HFF-Myc (cell line): ENCODE measurements around the gene ART5.

Experiments used
- DNase-seq: peaks from one replicate; pipeline ENCODE4 v3.0.0-alpha.2; 2011; ENCODE audit warnings: low read depth; ENCODE audit errors: extremely low read depth
- H3K4me3 ChIP-seq: replicated peaks from 2 replicates; pipeline ENCODE4 v1.5.1; 2011; ENCODE audit warnings: low read depth, mild to moderate bottlenecking, control low read depth, low read length
- TF ChIP-seq, protein P1 (sequence below): IDR thresholded peaks from 2 replicates; pipeline ENCODE4 v1.5.1; 2012; ENCODE audit warnings: mild to moderate bottlenecking, low read depth, low read length, control low read depth; ENCODE audit errors: missing control alignments

Gene ART5

DNA sequence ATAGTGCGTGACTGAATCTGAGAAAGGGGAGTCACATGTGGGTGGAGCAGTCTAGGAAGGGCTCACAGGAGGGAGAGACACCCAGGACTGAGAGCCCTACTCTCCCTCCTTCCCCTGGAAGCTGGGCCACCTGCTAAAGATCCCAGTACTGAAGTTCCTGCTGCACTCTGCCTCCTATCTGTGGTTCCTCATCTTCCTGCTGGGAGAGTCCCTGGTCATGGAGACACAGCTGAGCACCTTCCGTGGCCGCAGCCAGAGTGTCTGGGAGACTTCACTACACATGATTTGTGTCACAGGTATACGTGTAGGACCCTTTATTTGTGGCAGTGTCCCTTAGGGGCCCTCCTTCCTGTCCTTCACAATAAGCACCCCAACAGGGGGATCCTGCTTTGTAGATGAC, 19.3 kb downstream of the ART5 start:
- TF ChIP-seq, protein P1, sequence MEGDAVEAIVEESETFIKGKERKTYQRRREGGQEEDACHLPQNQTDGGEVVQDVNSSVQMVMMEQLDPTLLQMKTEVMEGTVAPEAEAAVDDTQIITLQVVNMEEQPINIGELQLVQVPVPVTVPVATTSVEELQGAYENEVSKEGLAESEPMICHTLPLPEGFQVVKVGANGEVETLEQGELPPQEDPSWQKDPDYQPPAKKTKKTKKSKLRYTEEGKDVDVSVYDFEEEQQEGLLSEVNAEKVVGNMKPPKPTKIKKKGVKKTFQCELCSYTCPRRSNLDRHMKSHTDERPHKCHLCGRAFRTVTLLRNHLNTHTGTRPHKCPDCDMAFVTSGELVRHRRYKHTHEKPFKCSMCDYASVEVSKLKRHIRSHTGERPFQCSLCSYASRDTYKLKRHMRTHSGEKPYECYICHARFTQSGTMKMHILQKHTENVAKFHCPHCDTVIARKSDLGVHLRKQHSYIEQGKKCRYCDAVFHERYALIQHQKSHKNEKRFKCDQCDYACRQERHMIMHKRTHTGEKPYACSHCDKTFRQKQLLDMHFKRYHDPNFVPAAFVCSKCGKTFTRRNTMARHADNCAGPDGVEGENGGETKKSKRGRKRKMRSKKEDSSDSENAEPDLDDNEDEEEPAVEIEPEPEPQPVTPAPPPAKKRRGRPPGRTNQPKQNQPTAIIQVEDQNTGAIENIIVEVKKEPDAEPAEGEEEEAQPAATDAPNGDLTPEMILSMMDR: no peak
- no peak overlapping the region for H3K4me3 ChIP-seq
- DNase-seq: no peak

DNA sequence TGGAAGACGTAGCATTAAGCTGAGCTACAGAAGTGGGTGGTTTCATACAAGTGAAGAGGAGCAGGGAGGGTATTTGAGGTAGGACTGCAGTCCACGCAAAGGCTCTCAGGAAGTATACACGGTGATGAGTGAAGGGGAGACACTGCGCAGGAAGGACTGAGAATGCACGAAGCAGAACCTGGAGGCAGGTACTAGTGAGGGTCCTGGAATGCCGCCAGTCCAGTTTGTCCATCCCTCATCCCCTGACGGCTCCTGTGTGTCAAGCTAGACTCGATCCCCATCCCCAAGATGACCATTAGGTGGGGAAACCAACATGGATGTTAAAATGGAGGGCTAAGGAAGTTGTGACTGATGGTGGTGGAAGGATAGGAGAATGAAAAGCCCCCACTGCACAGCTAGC, 23.8 kb downstream of the ART5 start:
- TF ChIP-seq, protein P1: no peak
- H3K4me3 ChIP-seq: no peak overlapping the region
- DNase-seq: no peak

DNA sequence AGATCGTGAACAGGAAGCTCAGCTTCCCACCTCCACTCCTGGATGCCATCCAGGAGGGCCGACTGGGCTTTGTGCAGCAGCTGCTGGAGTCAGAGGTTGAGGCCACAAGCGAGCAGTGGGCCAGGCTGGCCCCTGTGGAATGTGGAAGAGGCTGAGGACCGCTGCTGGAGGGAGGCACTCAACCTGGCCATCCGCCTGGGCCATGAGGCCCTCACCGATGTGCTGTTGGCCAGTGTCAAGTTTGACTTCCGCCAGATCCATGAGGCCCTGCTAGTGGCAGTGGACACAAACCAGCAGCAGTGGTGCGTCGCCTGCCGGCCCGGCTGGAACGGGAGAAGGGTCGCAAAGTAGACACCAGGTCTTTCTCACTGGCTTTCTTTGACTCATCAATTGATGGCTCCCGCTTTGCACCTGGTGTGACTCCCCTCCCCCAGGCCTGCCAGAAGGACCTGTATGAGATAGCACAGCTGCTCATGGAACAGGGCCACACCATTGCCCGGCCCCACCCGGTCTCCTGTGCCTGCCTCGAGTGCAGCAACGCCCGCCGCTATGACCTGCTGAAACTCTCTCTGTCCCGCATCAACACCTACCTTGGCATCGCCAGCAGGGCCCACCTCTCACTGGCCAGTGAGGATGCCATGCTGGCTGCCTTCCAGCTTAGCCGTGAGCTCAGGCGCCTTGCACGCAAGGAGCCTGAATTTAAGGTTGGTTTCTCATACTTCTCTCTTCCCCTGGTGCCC, 24.9 kb downstream of the ART5 start:
- TF ChIP-seq, protein P1: no peak
- no peak for DNase-seq
- H3K4me3 ChIP-seq: no peak overlapping the region

DNA sequence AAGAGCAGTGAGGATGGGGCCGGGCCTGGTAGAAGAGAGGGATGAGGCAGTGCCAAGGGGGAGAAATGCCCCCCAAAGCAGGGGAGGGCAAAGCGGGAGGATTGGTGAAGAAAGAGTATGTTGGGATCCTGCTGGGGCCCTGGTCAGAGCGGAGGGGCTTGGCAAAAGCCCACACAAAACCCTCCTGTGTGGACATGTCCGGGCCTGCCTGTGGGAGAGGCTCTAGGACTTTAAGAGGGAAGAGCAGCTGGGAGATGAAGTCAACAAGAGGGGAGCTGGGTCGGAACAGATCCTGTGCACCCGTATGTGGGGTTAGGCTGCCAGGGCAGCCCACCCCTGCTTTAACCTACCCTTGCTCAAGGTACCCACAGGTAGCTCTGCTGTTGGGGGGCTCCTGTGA, 25.8 kb downstream of the ART5 start:
- no peak overlapping the region for H3K4me3 ChIP-seq
- TF ChIP-seq, protein P1: no peak
- DNase-seq: no peak

GRCh38 chr11:3614742-3615171, 27.0 kb downstream of the ART5 start:
- no peak overlapping the region for H3K4me3 ChIP-seq
- DNase-seq: no peak
- TF ChIP-seq, protein P1: no peak

- no peak for DNase-seq
- TF ChIP-seq, protein P1: no peak
- H3K4me3 ChIP-seq: no peak overlapping the region
Observed at GRCh38 chr11:3613998-3614741, 27.6 kb downstream of the ART5 start.
